ENCODE results near the gene LRP5. TPM values are rescaled to one million over a fixed set of nuclear protein-coding genes. Genes with fewer than 3 reads are reported as not detected.

LRP5 gene
- total and polyA plus RNA-seq, 2 experiments from 2014 or later = 43.9 to 54.3 TPM

- 79% methylated on average over 1 of the region's 1 CpG for WGBS (ENCODE audit: low lambda C conversion rate, missing lambda C conversion rate)
- Histone ChIP-seq H2AFZ (no peak overlapping the region), H3K4me3 (no peak overlapping the region), H3K27me3 (no peaks in the 10 kb centered on the region), H3K36me3 (replicated peaks; ENCODE audit: insufficient read depth, low read depth) (no peaks in the 10 kb centered on the region), H4K20me1 (ENCODE audit: insufficient read depth, poor library complexity, severe bottlenecking) (no peaks in the 10 kb centered on the region), H3K79me2 (peaks cover 29% of the 10 kb centered on the region), H3K27ac (no peak overlapping the region), H3K9me3 (ENCODE audit: low read depth) (no peaks in the 10 kb centered on the region), H3K4me2 (no peak overlapping the region), H3K9me2 (replicated peaks; ENCODE audit: insufficient read depth) (no peaks in the 10 kb centered on the region), H3K4me1 (ENCODE audit: insufficient read depth) (peaks cover 16% of the 10 kb centered on the region)
- DNase-seq (ENCODE audit: low spot score) = no peak
- TF ChIP-seq EZH2phosphoT487 (IDR thresholded peaks at IDR 0.05; ENCODE audit: low read depth, severe bottlenecking, unreplicated experiment) = no peak
- TF ChIP-seq CTCF (IDR thresholded peaks at IDR 0.05; ENCODE audit: poor library complexity) = no peak
- no peak for TF ChIP-seq EZH2 (IDR thresholded peaks at IDR 0.05; ENCODE audit: borderline replicate concordance)
Measured at GRCh38 chr11:68274306-68274705, 38.1 kb upstream of the LRP5 start.

DNA sequence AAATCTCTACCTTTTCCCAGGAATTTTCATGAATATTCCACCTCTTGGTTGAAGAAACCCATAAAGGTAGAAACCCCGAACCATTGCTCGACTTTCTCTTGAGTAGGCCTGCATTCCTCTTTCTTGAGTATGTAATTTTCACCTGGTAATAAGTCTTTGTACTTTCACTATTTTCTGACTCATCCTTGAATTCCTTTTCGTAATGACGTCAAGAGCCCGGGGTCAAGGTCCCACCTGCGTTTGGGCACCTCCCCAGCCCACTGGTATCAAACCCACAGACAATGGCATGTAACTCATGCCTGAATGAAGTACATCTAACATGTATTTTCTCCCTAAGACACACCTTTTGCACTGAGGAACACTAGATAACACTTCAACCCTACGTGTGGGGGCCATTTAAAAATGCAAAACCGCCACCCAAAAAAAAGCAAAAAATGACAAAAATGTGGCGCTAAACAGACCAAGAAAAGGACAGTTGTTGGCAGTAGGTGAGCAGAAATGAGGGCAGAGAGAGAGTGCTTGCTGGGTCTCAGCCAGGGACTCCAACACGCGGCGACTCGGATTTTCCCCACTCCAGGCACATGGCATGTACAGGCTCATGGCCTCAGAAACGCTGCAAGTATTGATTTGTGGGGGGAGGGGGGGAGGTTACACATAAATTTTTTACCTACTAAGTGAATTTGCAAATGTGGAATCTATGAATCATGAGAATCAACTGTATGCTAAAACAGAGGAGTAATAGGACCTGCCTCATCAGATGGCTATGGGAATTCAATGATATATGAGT, 36.5 kb upstream of the LRP5 start:
- no peaks in the 10 kb centered on the region for H3K36me3 ChIP-seq (replicated peaks; ENCODE audit: insufficient read depth, low read depth)
- H3K4me2 ChIP-seq = no peak overlapping the region
- no peak overlapping the region for H3K27ac ChIP-seq
- H3K4me1 ChIP-seq (ENCODE audit: insufficient read depth) = peaks cover 8% of the 10 kb centered on the region
- DNase-seq (ENCODE audit: low spot score) = no peak
- 92% methylated on average over 14 of the region's 14 CpGs for WGBS (ENCODE audit: low lambda C conversion rate, missing lambda C conversion rate)
- H3K9me3 ChIP-seq (ENCODE audit: low read depth) = no peaks in the 10 kb centered on the region
- H3K79me2 ChIP-seq = peaks cover 13% of the 10 kb centered on the region
- no peaks in the 10 kb centered on the region for H3K27me3 ChIP-seq
- no peak for TF ChIP-seq CTCF (IDR thresholded peaks at IDR 0.05; ENCODE audit: poor library complexity)
- H2AFZ ChIP-seq = no peak overlapping the region
- no peaks in the 10 kb centered on the region for H3K9me2 ChIP-seq (replicated peaks; ENCODE audit: insufficient read depth)
- H3K4me3 ChIP-seq = no peak overlapping the region
- no peaks in the 10 kb centered on the region for H4K20me1 ChIP-seq (ENCODE audit: insufficient read depth, poor library complexity, severe bottlenecking)

DNA sequence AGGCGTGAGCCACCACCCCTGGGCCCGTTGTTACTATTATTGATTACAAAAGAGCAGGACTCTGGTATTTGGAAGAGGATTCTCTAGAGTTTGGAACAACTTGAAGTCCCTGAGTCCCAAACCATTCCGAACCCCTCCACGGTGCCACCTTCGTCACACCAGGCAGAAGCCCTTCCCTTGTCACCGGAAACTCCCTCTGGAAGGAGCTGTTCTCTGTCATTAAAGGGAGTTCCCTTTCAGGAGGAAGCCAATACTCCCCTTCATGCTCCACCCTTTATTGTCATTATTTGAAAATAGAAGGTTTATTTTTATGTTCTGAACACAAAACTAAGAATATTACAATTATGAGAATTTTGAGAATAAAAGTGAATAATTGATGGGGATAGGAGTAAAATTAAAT, 35.5 kb upstream of the LRP5 start:
- H3K27me3 ChIP-seq = no peaks in the 10 kb centered on the region
- no peak overlapping the region for H3K4me3 ChIP-seq
- H3K79me2 ChIP-seq = peaks cover 7% of the 10 kb centered on the region
- DNase-seq (ENCODE audit: low spot score) = no peak
- no peaks in the 10 kb centered on the region for H4K20me1 ChIP-seq (ENCODE audit: insufficient read depth, poor library complexity, severe bottlenecking)
- H3K4me2 ChIP-seq = no peak overlapping the region
- H3K4me1 ChIP-seq (ENCODE audit: insufficient read depth) = peaks cover 8% of the 10 kb centered on the region
- H3K27ac ChIP-seq = no peak overlapping the region
- 84% methylated on average over 6 of the region's 6 CpGs for WGBS (ENCODE audit: low lambda C conversion rate, missing lambda C conversion rate)
- no peak overlapping the region for H2AFZ ChIP-seq
- TF ChIP-seq CTCF (IDR thresholded peaks at IDR 0.05; ENCODE audit: poor library complexity) = no peak
- TF ChIP-seq EZH2phosphoT487 (IDR thresholded peaks at IDR 0.05; ENCODE audit: low read depth, severe bottlenecking, unreplicated experiment) = no peak
- TF ChIP-seq EZH2 (IDR thresholded peaks at IDR 0.05; ENCODE audit: borderline replicate concordance) = no peak
- H3K9me2 ChIP-seq (replicated peaks; ENCODE audit: insufficient read depth) = no peaks in the 10 kb centered on the region
- H3K9me3 ChIP-seq (ENCODE audit: low read depth) = no peaks in the 10 kb centered on the region
- H3K36me3 ChIP-seq (replicated peaks; ENCODE audit: insufficient read depth, low read depth) = no peaks in the 10 kb centered on the region
